Measurements from ENCODE around the gene BCAS1. TPM values are rescaled to one million over a fixed set of nuclear protein-coding genes. Genes with fewer than 3 reads are reported as not detected.

The BCAS1 gene
- total RNA-seq, 1 experiment from 2014 or later = 3.1 TPM

GRCh38 chr20:53985150-53985518 is 85.3 kb downstream of the BCAS1 start:
- no peak for ATAC-seq
- in situ Hi-C loops (cut with HindIII; ENCODE audit: low pct_unique_long_range_greater_than_20kb, low sequenced_read_pairs) = no loop called here
- no peaks in the 10 kb centered on the region for H3K27me3 ChIP-seq (ENCODE audit: control insufficient read depth, insufficient read depth, low read length)
- H3K9me3 ChIP-seq (ENCODE audit: control insufficient read depth, insufficient read depth, low read depth, low read length) = no peaks in the 10 kb centered on the region
- CTCF ChIA-PET = no interaction called here
- H3K4me1 ChIP-seq (ENCODE audit: control insufficient read depth, insufficient read depth, low read length) = no peaks in the 10 kb centered on the region
- H3K4me3 ChIP-seq (ENCODE audit: low read depth in 2 of 2, low read length in 2 of 2) = no peak overlapping the region
- no peak for DNase-seq (ENCODE audit: low read depth, low spot score)
- H3K27ac ChIP-seq (ENCODE audit: low read length) = no peak overlapping the region
- TF ChIP-seq POLR2AphosphoS5 (IDR thresholded peaks at IDR 0.05; ENCODE audit: low read depth, low read length) (no peak), SIN3A (IDR thresholded peaks at IDR 0.05; ENCODE audit: borderline replicate concordance, insufficient read depth, low read depth, low read length) (no peak), CTCF (IDR thresholded peaks at IDR 0.05) (no peak), TCF7L2 (IDR thresholded peaks at IDR 0.05; ENCODE audit: low read depth, low read length) (no peak)
- TF ChIP-seq, protein P1, sequence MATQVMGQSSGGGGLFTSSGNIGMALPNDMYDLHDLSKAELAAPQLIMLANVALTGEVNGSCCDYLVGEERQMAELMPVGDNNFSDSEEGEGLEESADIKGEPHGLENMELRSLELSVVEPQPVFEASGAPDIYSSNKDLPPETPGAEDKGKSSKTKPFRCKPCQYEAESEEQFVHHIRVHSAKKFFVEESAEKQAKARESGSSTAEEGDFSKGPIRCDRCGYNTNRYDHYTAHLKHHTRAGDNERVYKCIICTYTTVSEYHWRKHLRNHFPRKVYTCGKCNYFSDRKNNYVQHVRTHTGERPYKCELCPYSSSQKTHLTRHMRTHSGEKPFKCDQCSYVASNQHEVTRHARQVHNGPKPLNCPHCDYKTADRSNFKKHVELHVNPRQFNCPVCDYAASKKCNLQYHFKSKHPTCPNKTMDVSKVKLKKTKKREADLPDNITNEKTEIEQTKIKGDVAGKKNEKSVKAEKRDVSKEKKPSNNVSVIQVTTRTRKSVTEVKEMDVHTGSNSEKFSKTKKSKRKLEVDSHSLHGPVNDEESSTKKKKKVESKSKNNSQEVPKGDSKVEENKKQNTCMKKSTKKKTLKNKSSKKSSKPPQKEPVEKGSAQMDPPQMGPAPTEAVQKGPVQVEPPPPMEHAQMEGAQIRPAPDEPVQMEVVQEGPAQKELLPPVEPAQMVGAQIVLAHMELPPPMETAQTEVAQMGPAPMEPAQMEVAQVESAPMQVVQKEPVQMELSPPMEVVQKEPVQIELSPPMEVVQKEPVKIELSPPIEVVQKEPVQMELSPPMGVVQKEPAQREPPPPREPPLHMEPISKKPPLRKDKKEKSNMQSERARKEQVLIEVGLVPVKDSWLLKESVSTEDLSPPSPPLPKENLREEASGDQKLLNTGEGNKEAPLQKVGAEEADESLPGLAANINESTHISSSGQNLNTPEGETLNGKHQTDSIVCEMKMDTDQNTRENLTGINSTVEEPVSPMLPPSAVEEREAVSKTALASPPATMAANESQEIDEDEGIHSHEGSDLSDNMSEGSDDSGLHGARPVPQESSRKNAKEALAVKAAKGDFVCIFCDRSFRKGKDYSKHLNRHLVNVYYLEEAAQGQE (IDR thresholded peaks at IDR 0.05; ENCODE audit: insufficient read depth in 1 of 2, low read depth in 2 of 2, low read length in 1 of 2) = no peak
- H3K36me3 ChIP-seq (ENCODE audit: control insufficient read depth, insufficient read depth, low read length) = no peaks in the 10 kb centered on the region
- BruUV-seq (replicated peaks) = no TSS peak
- POLR2A ChIA-PET = no interaction called here
- intact Hi-C loops (cut with micrococcal nuclease; ENCODE audit: unreplicated experiment) = no loop called here

DNA sequence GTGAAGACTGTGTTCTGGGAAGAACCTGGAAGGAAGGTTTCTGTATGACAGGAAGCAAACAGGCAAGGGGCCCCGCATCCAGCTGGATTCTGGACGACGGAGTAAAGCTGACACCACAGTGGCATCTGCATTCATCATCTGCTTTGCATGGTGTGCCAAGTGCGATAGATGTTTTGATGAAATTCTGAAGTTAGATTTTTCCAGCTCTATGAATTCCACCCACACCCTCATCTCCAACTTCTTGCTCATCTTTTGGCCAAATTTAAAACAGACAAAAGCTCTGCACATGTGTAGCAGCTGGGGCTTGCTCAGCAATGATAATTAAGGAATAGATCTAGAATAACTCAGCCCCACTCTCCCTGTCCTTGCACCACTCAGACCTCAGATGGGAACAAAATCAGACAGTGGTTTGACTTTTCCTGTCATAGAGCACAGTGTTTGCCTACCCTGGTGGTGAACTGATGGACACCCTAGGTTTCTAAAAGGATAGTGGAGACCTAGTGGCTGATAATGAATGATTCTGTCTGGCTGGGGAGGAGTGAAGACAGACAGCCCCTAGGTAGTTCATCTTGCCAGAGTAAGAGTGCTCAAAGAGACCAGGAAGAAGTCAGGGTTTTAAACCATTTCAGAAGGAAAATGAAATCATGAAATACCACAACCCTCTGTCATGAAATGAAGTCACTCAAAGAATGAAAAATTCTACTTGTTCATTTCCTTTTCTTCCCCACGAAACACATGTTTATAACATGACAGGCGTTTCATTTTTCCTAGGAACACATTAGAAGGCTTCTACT is 85.8 kb downstream of the BCAS1 start:
- TF ChIP-seq SIN3A (IDR thresholded peaks at IDR 0.05; ENCODE audit: borderline replicate concordance, insufficient read depth, low read depth, low read length) = no peak
- TF ChIP-seq TCF7L2 (IDR thresholded peaks at IDR 0.05; ENCODE audit: low read depth, low read length) = no peak
- no peak for TF ChIP-seq CTCF (IDR thresholded peaks at IDR 0.05)
- TF ChIP-seq POLR2AphosphoS5 (IDR thresholded peaks at IDR 0.05; ENCODE audit: low read depth, low read length) = no peak
- TF ChIP-seq, protein P1 (IDR thresholded peaks at IDR 0.05; ENCODE audit: insufficient read depth in 1 of 2, low read depth in 2 of 2, low read length in 1 of 2) = no peak
- intact Hi-C loops (cut with micrococcal nuclease; ENCODE audit: unreplicated experiment) = no loop called here
- DNase-seq (ENCODE audit: low read depth, low spot score) (no peak), ATAC-seq (no peak)
- ChIA-PET CTCF (interaction anchor here (0.6 kb wide), 1 partner anchor 351 kb away, joined by 6 read pairs; no protein-coding TSS in a partner anchor), POLR2A (no interaction called here)
- in situ Hi-C loops (cut with HindIII; ENCODE audit: low pct_unique_long_range_greater_than_20kb, low sequenced_read_pairs) = no loop called here
- no peaks in the 10 kb centered on the region for H3K9me3 ChIP-seq (ENCODE audit: control insufficient read depth, insufficient read depth, low read depth, low read length)
- no peaks in the 10 kb centered on the region for H3K36me3 ChIP-seq (ENCODE audit: control insufficient read depth, insufficient read depth, low read length)
- BruUV-seq (replicated peaks) = no TSS peak
- no peaks in the 10 kb centered on the region for H3K27me3 ChIP-seq (ENCODE audit: control insufficient read depth, insufficient read depth, low read length)
- H3K27ac ChIP-seq (ENCODE audit: low read length) = no peak overlapping the region
- no peak overlapping the region for H3K4me3 ChIP-seq (ENCODE audit: low read depth in 2 of 2, low read length in 2 of 2)
- H3K4me1 ChIP-seq (ENCODE audit: control insufficient read depth, insufficient read depth, low read length) = no peaks in the 10 kb centered on the region

All from Panc1 (cell line).